OCI-LY3 (cell line): ENCODE data around the gene GSK3B.

Source experiments
- EZH2phosphoT487 ChIP-seq: fragments of 200-600 bp; shearing (Covaris generic); IDR thresholded peaks from 2 replicates; pipeline ENCODE4 v1.6.1; 2018; ENCODE audit warnings: antibody characterized with exemption, mixed run types, low read depth
- TF ChIP-seq, protein P1 (sequence below): fragments of 200-600, 300-600 bp; sonication (generic); IDR thresholded peaks from 2 replicates; pipeline ENCODE4 v1.5.1; 2014; ENCODE audit warnings: antibody characterized with exemption, low read length, low read depth

DNA sequence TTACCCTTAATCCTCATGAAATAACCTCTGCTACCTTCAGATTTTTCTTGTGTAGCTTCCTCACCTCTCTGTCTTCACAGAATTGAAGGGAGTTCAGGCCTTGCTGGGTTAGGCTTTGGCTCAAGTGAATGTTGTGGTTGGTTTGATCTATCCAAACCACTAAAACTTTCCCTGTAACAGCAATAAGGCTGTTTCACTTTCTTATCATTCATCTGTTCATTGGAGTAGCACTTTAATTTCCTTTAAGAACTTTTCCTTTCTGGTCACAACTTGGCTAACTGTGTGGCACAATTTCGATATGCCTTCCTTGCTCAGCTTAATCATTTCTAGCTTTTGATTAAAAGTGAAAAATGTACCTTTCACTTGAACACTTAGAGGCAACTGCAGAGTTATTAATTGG is 182.5 kb downstream of the GSK3B start:
- TF ChIP-seq, protein P1, sequence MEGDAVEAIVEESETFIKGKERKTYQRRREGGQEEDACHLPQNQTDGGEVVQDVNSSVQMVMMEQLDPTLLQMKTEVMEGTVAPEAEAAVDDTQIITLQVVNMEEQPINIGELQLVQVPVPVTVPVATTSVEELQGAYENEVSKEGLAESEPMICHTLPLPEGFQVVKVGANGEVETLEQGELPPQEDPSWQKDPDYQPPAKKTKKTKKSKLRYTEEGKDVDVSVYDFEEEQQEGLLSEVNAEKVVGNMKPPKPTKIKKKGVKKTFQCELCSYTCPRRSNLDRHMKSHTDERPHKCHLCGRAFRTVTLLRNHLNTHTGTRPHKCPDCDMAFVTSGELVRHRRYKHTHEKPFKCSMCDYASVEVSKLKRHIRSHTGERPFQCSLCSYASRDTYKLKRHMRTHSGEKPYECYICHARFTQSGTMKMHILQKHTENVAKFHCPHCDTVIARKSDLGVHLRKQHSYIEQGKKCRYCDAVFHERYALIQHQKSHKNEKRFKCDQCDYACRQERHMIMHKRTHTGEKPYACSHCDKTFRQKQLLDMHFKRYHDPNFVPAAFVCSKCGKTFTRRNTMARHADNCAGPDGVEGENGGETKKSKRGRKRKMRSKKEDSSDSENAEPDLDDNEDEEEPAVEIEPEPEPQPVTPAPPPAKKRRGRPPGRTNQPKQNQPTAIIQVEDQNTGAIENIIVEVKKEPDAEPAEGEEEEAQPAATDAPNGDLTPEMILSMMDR, result no peak
- no peak for TF ChIP-seq EZH2phosphoT487
